ENCODE results near the gene EID1.

Gene EID1, protein sequence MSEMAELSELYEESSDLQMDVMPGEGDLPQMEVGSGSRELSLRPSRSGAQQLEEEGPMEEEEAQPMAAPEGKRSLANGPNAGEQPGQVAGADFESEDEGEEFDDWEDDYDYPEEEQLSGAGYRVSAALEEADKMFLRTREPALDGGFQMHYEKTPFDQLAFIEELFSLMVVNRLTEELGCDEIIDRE

DNA sequence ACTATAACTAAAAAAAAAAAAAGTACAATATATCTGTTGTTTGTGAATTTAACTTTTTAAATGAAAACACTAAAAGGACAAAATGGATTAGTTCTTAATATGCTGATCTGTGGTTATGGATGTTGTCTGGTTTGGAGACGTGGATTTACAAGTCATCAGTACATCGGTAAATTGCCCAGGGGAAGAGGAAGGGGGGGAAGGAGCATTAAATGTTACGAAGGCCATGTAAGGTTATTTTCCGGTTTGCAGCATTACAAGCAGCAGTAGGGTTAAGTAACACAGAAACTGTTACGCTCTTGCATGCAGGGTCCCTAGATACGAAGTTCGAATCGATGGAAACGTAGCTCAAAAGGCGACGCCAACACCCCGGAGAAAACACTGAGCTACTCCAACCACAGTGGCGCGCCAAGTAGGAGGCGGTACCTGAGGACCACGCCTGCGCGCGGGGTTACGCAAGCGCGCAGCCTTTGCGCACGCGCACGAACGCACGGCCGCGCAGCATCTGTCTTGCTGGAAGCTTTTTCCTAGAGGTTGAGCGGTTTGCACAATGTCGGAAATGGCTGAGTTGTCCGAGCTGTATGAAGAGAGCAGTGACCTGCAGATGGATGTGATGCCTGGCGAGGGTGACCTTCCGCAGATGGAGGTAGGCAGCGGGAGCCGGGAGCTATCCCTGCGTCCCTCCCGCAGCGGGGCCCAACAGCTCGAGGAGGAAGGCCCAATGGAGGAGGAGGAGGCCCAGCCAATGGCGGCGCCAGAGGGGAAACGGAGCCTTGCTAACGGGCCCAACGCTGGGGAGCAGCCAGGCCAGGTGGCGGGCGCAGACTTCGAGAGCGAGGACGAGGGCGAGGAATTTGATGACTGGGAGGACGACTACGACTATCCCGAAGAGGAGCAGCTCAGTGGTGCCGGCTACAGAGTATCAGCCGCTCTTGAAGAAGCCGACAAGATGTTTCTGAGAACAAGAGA, at the start of gene EID1:
Gene EID1, plus strand, starts transcription at position 505 of the 966 bp plus-strand sequence. Its CDS starts 43 bp downstream, at position 548.
- TF ChIP-seq CTCF (IDR thresholded peaks at IDR 0.05; ENCODE audit: extremely low read depth, missing control alignments) = no peak
- peak; percentile 86 for DNase-seq (ENCODE audit: low spot score)

- TF ChIP-seq CTCF (IDR thresholded peaks at IDR 0.05; ENCODE audit: extremely low read depth, missing control alignments) = no peak
Measured at GRCh38 chr15:48828471-48828870, 49.5 kb upstream of the EID1 start.

GRCh38 chr15:48828906-48829305, 49.0 kb upstream of the EID1 start:
- no peak for TF ChIP-seq CTCF (IDR thresholded peaks at IDR 0.05; ENCODE audit: extremely low read depth, missing control alignments)

More at GRCh38 chr15:48828471-48828870, 49.5 kb upstream of the EID1 start:
- no peak for DNase-seq (ENCODE audit: low spot score)

GRCh38 chr15:48832648-48833047, 45.3 kb upstream of the EID1 start:
- no peak for DNase-seq (ENCODE audit: low spot score)
- no peak for TF ChIP-seq CTCF (IDR thresholded peaks at IDR 0.05; ENCODE audit: extremely low read depth, missing control alignments)

More at GRCh38 chr15:48828906-48829305, 49.0 kb upstream of the EID1 start:
- no peak for DNase-seq (ENCODE audit: low spot score)

- no peak for DNase-seq (ENCODE audit: low spot score)
- TF ChIP-seq CTCF (IDR thresholded peaks at IDR 0.05; ENCODE audit: extremely low read depth, missing control alignments) = no peak
Measured at GRCh38 chr15:48833526-48834239, 44.3 kb upstream of the EID1 start.

DNA sequence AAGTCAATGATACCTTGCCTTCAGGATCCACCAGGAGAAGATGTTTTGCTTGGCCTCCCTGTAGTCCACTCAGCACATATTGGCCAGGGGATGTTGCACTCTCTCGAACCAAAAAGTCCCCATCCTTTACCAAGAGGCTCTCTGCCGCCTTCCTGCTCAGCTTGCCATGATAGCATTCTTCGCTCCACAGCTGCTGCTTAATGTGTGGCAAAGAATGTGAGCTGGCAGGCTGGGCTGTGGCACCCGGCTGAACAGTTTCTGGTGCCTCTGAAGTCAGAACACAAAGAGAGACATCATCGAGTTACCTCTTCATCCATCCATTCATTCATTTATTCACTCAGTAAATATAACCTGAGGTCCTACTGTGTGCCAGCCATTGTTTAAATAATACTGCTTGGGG, 43.2 kb upstream of the EID1 start:
- no peak for DNase-seq (ENCODE audit: low spot score)
- TF ChIP-seq CTCF (IDR thresholded peaks at IDR 0.05; ENCODE audit: extremely low read depth, missing control alignments) = no peak
